Measurements from ENCODE around the gene CNTD1.
"Not testable (repeated sequence)": the region's sequence is repeated elsewhere in the genome, so short reads cannot be mapped to it uniquely, and the experiment has no call there.

Gene CNTD1

GRCh38 chr17:42849451-42850181, 51.0 kb downstream of the CNTD1 start:
- H3K27ac ChIP-seq = no peak overlapping the region
- TF ChIP-seq, protein P1, sequence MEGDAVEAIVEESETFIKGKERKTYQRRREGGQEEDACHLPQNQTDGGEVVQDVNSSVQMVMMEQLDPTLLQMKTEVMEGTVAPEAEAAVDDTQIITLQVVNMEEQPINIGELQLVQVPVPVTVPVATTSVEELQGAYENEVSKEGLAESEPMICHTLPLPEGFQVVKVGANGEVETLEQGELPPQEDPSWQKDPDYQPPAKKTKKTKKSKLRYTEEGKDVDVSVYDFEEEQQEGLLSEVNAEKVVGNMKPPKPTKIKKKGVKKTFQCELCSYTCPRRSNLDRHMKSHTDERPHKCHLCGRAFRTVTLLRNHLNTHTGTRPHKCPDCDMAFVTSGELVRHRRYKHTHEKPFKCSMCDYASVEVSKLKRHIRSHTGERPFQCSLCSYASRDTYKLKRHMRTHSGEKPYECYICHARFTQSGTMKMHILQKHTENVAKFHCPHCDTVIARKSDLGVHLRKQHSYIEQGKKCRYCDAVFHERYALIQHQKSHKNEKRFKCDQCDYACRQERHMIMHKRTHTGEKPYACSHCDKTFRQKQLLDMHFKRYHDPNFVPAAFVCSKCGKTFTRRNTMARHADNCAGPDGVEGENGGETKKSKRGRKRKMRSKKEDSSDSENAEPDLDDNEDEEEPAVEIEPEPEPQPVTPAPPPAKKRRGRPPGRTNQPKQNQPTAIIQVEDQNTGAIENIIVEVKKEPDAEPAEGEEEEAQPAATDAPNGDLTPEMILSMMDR (conservative IDR thresholded peaks at IDR 0.05) = no peak

DNA sequence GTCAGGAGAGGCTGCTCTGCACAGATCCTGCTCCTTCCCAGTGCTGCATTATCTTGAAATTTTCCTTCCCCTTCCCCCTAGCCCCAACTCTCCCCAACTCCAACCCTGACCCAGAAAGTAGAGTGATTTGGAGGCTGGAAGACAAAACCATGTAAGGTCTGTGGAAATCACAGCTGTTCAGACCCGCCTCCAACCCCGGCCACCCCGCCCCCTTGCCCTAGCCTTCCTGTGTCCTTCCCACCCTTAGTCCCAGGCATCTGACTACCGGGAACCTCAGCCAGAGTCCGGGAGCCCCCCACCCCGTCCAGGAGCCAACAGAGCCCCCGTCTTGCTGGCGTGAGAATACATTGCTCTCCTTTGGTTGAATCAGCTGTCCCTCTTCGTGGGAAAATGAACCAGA, 52.3 kb downstream of the CNTD1 start, which contains the start of gene AOC3:
AOC3 (plus strand) TSS at position 246 of the 400 bp plus-strand sequence; CDS start at position 391, 145 bp downstream.
- no peak within 1 kb of the TSS for H3K27ac ChIP-seq
- TF ChIP-seq, protein P1 (conservative IDR thresholded peaks at IDR 0.05) = no peak

DNA sequence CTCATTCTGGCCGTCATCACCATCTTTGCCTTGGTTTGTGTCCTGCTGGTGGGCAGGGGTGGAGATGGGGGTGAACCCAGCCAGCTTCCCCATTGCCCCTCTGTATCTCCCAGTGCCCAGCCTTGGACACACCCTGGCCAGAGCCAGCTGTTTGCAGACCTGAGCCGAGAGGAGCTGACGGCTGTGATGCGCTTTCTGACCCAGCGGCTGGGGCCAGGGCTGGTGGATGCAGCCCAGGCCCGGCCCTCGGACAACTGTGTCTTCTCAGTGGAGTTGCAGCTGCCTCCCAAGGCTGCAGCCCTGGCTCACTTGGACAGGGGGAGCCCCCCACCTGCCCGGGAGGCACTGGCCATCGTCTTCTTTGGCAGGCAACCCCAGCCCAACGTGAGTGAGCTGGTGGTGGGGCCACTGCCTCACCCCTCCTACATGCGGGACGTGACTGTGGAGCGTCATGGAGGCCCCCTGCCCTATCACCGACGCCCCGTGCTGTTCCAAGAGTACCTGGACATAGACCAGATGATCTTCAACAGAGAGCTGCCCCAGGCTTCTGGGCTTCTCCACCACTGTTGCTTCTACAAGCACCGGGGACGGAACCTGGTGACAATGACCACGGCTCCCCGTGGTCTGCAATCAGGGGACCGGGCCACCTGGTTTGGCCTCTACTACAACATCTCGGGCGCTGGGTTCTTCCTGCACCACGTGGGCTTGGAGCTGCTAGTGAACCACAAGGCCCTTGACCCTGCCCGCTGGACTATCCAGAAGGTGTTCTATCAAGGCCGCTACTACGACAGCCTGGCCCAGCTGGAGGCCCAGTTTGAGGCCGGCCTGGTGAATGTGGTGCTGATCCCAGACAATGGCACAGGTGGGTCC, 52.9 kb downstream of the CNTD1 start:
- H3K27ac ChIP-seq = not testable (repeated sequence)

DNA sequence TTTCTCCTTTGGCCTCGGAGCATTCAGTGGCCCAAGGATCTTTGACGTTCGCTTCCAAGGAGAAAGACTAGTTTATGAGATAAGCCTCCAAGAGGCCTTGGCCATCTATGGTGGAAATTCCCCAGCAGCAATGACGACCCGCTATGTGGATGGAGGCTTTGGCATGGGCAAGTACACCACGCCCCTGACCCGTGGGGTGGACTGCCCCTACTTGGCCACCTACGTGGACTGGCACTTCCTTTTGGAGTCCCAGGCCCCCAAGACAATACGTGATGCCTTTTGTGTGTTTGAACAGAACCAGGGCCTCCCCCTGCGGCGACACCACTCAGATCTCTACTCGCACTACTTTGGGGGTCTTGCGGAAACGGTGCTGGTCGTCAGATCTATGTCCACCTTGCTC, 53.7 kb downstream of the CNTD1 start:
- no peak overlapping the region for H3K27ac ChIP-seq
- TF ChIP-seq, protein P1 (conservative IDR thresholded peaks at IDR 0.05) = no peak

DNA sequence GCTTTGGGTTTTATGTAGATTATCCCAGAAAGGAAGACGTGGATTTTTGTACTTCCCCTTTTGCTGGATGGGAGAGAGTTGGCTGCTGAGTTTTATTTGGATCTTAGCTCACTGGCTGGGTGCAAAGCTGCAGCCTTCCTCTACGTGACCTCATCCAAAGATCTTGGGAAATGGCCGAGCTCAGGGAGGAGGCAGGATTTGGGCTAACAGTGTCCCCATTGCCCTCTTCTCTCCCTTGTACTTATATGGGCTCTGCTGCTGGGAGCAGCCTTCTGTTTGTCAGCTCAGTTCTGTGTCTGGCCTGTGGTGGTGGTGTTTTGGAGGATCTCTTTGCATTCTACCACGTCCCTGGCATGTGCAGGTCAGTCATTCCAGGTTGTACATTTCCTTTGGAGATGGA, 54.3 kb downstream of the CNTD1 start:
- no peak overlapping the region for H3K27ac ChIP-seq
- TF ChIP-seq, protein P1 (conservative IDR thresholded peaks at IDR 0.05) = no peak

DNA sequence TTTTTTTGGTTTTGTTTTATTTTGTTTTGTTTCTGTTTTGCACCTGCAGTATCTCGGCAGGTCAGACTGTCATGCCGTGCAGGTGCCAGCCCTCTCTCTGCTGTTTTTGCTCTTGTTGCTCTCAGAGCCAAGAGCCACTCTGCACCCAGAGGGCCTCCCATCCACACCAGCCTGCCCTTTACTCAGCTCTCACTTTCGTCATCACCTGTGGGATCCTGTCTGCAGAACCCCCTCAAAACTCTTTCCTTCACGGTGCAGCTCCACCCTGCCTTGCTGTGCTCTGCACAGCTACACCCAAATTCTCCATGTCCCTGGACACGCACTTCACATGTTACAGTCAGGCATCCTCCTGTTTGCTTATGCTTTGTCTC, 54.9 kb downstream of the CNTD1 start:
- TF ChIP-seq, protein P1 (conservative IDR thresholded peaks at IDR 0.05) = no peak
- H3K27ac ChIP-seq = no peak overlapping the region

DNA sequence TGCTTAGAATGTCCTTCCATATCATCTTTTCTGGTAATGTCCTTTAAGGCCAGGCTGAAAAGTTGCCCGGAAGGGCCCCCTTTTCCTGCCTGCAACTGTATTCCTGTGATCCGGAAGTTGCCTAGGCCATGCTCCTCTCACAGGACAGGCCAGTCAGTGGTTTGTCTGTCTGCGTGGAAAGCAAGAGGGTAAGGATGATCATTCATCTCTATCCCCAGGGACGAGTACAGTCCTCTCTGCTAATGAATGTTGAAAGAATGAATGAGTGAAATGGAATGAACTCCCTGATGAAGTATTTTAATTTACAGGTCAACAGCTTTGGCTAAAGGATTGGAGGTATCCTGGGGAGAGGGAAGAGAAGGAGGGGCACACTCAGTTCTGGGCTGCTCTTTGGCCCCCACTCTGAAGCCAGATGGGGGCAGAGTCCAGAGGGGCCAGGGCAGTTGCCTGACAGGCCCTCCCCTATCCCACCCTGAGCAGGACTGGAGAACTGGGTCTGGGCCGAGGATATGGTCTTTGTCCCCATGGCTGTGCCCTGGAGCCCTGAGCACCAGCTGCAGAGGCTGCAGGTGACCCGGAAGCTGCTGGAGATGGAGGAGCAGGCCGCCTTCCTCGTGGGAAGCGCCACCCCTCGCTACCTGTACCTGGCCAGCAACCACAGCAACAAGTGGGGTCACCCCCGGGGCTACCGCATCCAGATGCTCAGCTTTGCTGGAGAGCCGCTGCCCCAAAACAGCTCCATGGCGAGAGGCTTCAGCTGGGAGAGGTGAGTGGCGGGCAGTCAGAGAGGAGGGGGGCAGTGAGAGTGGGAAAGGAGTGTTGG, 55.5 kb downstream of the CNTD1 start:
- TF ChIP-seq, protein P1 (conservative IDR thresholded peaks at IDR 0.05) = no peak
- H3K27ac ChIP-seq = no peak overlapping the region

Data from VCaP (cell line).